MM.1S (cell line): ENCODE results near the gene CYP4F3.

Experiments
- CTCF ChIP-seq: fragments of 300-600 bp; sonication (generic); IDR thresholded peaks from 2 replicates; pipeline ENCODE4 v1.5.1; 2016; ENCODE audit warnings: antibody characterized with exemption, low read length, mixed read lengths
- EZH2 ChIP-seq: fragments of 300-600 bp; sonication (generic); optimal IDR thresholded peaks from 2 replicates; pipeline ENCODE3; 2017; ENCODE audit warnings: low read depth, mild to moderate bottlenecking, antibody characterized with exemption, low read length, mixed read lengths
- EZH2phosphoT487 ChIP-seq: fragments of 300-600 bp; sonication (generic); IDR thresholded peaks from 2 replicates; pipeline ENCODE4 v1.6.1; 2018; ENCODE audit warnings: antibody characterized with exemption, low read length

GRCh38 chr19:15641901-15642491, 1.3 kb downstream of the CYP4F3 start:
- TF ChIP-seq CTCF (no peak), EZH2phosphoT487 (no peak), EZH2 (no peak)
